Ramos (cell line): ENCODE data around the gene TTC39B.
"Not testable (repeated sequence)": the region's sequence is repeated elsewhere in the genome, so short reads cannot be mapped to it uniquely, and the experiment has no call there.

Experiments used
- in situ Hi-C: fragments of 300-500 bp; cut with MboI; formaldehyde crosslinking; loops from one replicate; pipeline ENCODE4 v1.14.3; 2022; ENCODE audit warnings: low sequenced_read_pairs; ENCODE audit not compliant: unreplicated experiment

The TTC39B gene

GRCh38 chr9:15306757-15307522 is at the start of gene TTC39B:
TSS of gene TTC39B (minus strand) at chr9:15307216. CDS start at chr9:15307125, 91 bp downstream.
- in situ Hi-C loops: no loop called here

GRCh38 chr9:15355669-15356068 is 48.7 kb upstream of the TTC39B start:
- in situ Hi-C loops: no loop called here

- in situ Hi-C loops: no loop called here
These were observed 47.7 kb upstream of the TTC39B start for GRCh38 chr9:15354713-15355112.

GRCh38 chr9:15353892-15354291 is 46.9 kb upstream of the TTC39B start:
- in situ Hi-C loops: no loop called here

GRCh38 chr9:15352306-15352705 is 45.3 kb upstream of the TTC39B start:
- in situ Hi-C loops: no loop called here

GRCh38 chr9:15349892-15350761 is 43.1 kb upstream of the TTC39B start:
- in situ Hi-C loops: no loop called here

- in situ Hi-C loops: no loop called here
These were observed 39.8 kb upstream of the TTC39B start for GRCh38 chr9:15346837-15347236.

GRCh38 chr9:15344191-15344590 is 37.2 kb upstream of the TTC39B start:
- in situ Hi-C loops: no loop called here

- in situ Hi-C loops: no loop called here
These were observed 26.4 kb upstream of the TTC39B start for GRCh38 chr9:15333376-15333881.

GRCh38 chr9:15332939-15333338 is 25.9 kb upstream of the TTC39B start:
- in situ Hi-C loops: no loop called here

- in situ Hi-C loops: no loop called here
These were observed 22.6 kb upstream of the TTC39B start for GRCh38 chr9:15329539-15330109.

GRCh38 chr9:15328946-15329345 is 21.9 kb upstream of the TTC39B start:
- in situ Hi-C loops: no loop called here

GRCh38 chr9:15322695-15323094 is 15.7 kb upstream of the TTC39B start:
- in situ Hi-C loops: not testable (repeated sequence)

- in situ Hi-C loops: not testable (repeated sequence)
These were observed 12.6 kb upstream of the TTC39B start for GRCh38 chr9:15319661-15320060.

GRCh38 chr9:15317836-15318235 is 10.8 kb upstream of the TTC39B start:
- in situ Hi-C loops: no loop called here

- in situ Hi-C loops: no loop called here
These were observed 4.6 kb upstream of the TTC39B start for GRCh38 chr9:15311607-15312006.

GRCh38 chr9:15310107-15310850 is 3.3 kb upstream of the TTC39B start:
- in situ Hi-C loops: no loop called here

GRCh38 chr9:15308511-15308910 is 1.5 kb upstream of the TTC39B start:
- in situ Hi-C loops: no loop called here

- in situ Hi-C loops: no loop called here
These were observed 466 bp upstream of the TTC39B start for GRCh38 chr9:15307523-15307841.

GRCh38 chr9:15306068-15306756 is 804 bp downstream of the TTC39B start:
- in situ Hi-C loops: no loop called here
